Endothelial cell of umbilical vein (primary cell): ENCODE data around the gene MYO18A.

Experiments used
- EZH2 ChIP-seq: IDR thresholded peaks from 2 replicates; pipeline ENCODE4 v1.6.1; 2012; ENCODE audit warnings: borderline replicate concordance, low read depth, mild to moderate bottlenecking, moderate library complexity, low read length, inconsistent platforms; ENCODE audit not compliant: severe bottlenecking
- GATA2 ChIP-seq: IDR thresholded peaks from 2 replicates; pipeline ENCODE4 v1.7.0; 2011; ENCODE audit warnings: low read depth, mild to moderate bottlenecking, moderate library complexity, mixed read lengths, low read length; ENCODE audit not compliant: insufficient read length, insufficient read depth
- MYC ChIP-seq: IDR thresholded peaks from one replicate; pipeline ENCODE4 v1.6.1; 2011; ENCODE audit warnings: mild to moderate bottlenecking, low read depth, low read length
- POLR2A ChIP-seq: IDR thresholded peaks from 2 replicates; pipeline ENCODE4 v1.6.1; 2012; ENCODE audit warnings: low read depth, mild to moderate bottlenecking, control low read depth, low read length
- POLR2AphosphoS5 ChIP-seq: IDR thresholded peaks from 2 replicates; pipeline ENCODE4 v1.6.1; 2012; ENCODE audit warnings: low read depth, mild to moderate bottlenecking, control low read depth, low read length, moderate library complexity; ENCODE audit not compliant: insufficient read depth
- TF ChIP-seq, protein P1 (sequence below), 2 donors: IDR thresholded peaks; 1 replicate in 1 of 2; 2 replicates in 1 of 2; pipeline ENCODE4 v1.5.1; 2011; ENCODE audit warnings: low read length in 2 of 2, mild to moderate bottlenecking in 2 of 2, moderate library complexity in 2 of 2, control low read depth in 1 of 2, inconsistent platforms in 1 of 2, low read depth in 1 of 2; ENCODE audit not compliant: insufficient read depth in 1 of 2; ENCODE audit errors: extremely low read depth in 1 of 2
- TF ChIP-seq, protein P2 (sequence below): IDR thresholded peaks from 2 replicates; pipeline ENCODE4 v1.6.1; 2011; ENCODE audit not compliant: insufficient read depth, insufficient read length

DNA sequence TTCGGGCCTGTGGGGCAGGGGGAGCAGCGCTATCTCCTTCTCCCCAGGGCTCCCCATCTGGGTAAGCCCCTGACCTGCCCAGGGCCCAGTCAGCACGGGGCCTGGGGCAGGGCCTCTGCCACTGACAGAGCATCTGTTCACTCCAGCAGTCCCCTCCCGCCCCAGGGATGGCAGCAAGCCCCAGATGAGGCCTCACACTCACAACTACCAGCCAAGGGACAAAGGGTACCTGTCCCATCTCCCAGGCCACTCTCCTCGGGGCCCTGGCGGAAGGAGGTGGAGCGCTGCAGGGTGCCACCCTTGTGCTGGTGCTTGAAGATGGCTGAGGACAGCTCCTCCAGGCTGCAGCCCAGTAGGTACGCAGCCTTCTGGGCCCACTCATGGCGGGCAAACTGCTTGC is 64.8 kb downstream of the MYO18A start:
- TF ChIP-seq, protein P1, sequence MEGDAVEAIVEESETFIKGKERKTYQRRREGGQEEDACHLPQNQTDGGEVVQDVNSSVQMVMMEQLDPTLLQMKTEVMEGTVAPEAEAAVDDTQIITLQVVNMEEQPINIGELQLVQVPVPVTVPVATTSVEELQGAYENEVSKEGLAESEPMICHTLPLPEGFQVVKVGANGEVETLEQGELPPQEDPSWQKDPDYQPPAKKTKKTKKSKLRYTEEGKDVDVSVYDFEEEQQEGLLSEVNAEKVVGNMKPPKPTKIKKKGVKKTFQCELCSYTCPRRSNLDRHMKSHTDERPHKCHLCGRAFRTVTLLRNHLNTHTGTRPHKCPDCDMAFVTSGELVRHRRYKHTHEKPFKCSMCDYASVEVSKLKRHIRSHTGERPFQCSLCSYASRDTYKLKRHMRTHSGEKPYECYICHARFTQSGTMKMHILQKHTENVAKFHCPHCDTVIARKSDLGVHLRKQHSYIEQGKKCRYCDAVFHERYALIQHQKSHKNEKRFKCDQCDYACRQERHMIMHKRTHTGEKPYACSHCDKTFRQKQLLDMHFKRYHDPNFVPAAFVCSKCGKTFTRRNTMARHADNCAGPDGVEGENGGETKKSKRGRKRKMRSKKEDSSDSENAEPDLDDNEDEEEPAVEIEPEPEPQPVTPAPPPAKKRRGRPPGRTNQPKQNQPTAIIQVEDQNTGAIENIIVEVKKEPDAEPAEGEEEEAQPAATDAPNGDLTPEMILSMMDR (IDR thresholded peaks at IDR 0.05; ENCODE audit: extremely low read depth in 1 of 2, insufficient read depth in 1 of 2, low read depth in 1 of 2, low read length in 2 of 2) = no peak
- TF ChIP-seq EZH2 = no peak
- TF ChIP-seq, protein P2, sequence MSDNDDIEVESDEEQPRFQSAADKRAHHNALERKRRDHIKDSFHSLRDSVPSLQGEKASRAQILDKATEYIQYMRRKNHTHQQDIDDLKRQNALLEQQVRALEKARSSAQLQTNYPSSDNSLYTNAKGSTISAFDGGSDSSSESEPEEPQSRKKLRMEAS = no peak
- TF ChIP-seq POLR2A = no peak
- TF ChIP-seq POLR2AphosphoS5 = no peak
- TF ChIP-seq GATA2 = no peak
- no peak for TF ChIP-seq MYC
